GM10248 (cell line): ENCODE data around the gene CD34.

Source experiments
- CTCF ChIA-PET: fragments of 300-600 bp; sonication (Branson Sonifier 250); formaldehyde crosslinking; extraction: SDS; loops from one replicate; lab custom pipeline; 2021; ENCODE audit warnings: antibody characterized with exemption; lab: Yijun Ruan, JAX
- POLR2A ChIA-PET: fragments of 350-650 bp; sonication (Branson Sonifier 250); formaldehyde crosslinking; extraction: SDS; loops from one replicate; lab custom pipeline; 2020; ENCODE audit warnings: antibody characterized with exemption; lab: Yijun Ruan, JAX
- DNase-seq: peaks from one replicate; pipeline ENCODE4 v3.0.0; 2012; ENCODE audit errors: extremely low spot score
- CTCF ChIP-seq: IDR thresholded peaks from 2 replicates; pipeline ENCODE4 v1.5.1; 2012; ENCODE audit warnings: mild to moderate bottlenecking, low read depth; ENCODE audit errors: extremely low read depth, missing control alignments, control extremely low read depth

CD34 gene

GRCh38 chr1:207870306-207871031 is 40.5 kb downstream of the CD34 start:
- ChIA-PET CTCF (interaction anchor here (0.8 to 25.9 kb wide), 10 partner anchors 8 to 100 kb away, joined by 3 to 661 read pairs (median 22); no protein-coding TSS in a partner anchor), POLR2A (no interaction called here)
- no peak for DNase-seq
- TF ChIP-seq CTCF, result no peak

- TF ChIP-seq CTCF, result no peak
- POLR2A ChIA-PET, result interaction anchor here (1.2 to 3.9 kb wide), 2 partner anchors 46 to 47 kb away, joined by 3 to 18 read pairs; no protein-coding TSS in a partner anchor
- CTCF ChIA-PET, result interaction anchor here (0.8 to 25.9 kb wide), 21 partner anchors 8 to 319 kb away, joined by 3 to 661 read pairs (median 11); no protein-coding TSS in a partner anchor
- DNase-seq, result no peak
Measured at GRCh38 chr1:207869859-207870258, 41.1 kb downstream of the CD34 start.

- ChIA-PET POLR2A (interaction anchor here (0.8 to 3.9 kb wide), 3 partner anchors 43 to 47 kb away, joined by 3 to 18 read pairs (median 4); no protein-coding TSS in a partner anchor), CTCF (interaction anchor here (0.7 to 25.9 kb wide), 33 partner anchors 9 to 320 kb away, joined by 3 to 661 read pairs (median 5); no protein-coding TSS in a partner anchor)
- peak; percentile 95 for TF ChIP-seq CTCF
- DNase-seq, result peak; percentile 89
Measured at GRCh38 chr1:207868774-207869721, 41.9 kb downstream of the CD34 start.

GRCh38 chr1:207868251-207868773 is 42.6 kb downstream of the CD34 start:
- peak; percentile 27 for DNase-seq
- no peak for TF ChIP-seq CTCF
- ChIA-PET POLR2A (interaction anchor here (0.8 to 3.9 kb wide), 2 partner anchors 42 to 46 kb away, joined by 4 to 18 read pairs; no protein-coding TSS in a partner anchor), CTCF (interaction anchor here (0.7 to 25.9 kb wide), 33 partner anchors 7 to 321 kb away, joined by 3 to 661 read pairs (median 5); no protein-coding TSS in a partner anchor)

- peak; percentile 31 for DNase-seq
- TF ChIP-seq CTCF, result no peak
- ChIA-PET CTCF (interaction anchor here (0.9 to 25.9 kb wide), 11 partner anchors 8 to 107 kb away, joined by 3 to 661 read pairs (median 12); no protein-coding TSS in a partner anchor), POLR2A (interaction anchor here (3.9 kb wide), 1 partner anchor 45 kb away, joined by 18 read pairs; no protein-coding TSS in a partner anchor)
Measured at GRCh38 chr1:207867136-207868109, 43.5 kb downstream of the CD34 start.
